Fibroblast of skin of right biceps (primary cell): ENCODE data around the gene RETREG1.

Experiments
- DNase-seq: peaks from one replicate; pipeline ENCODE4 v3.0.0-alpha.2; 2013

RETREG1 gene

GRCh38 chr5:16579142-16579847 is 37.5 kb downstream of the RETREG1 start:
- no peak for DNase-seq

GRCh38 chr5:16578474-16578883 is 38.3 kb downstream of the RETREG1 start:
- peak; percentile 17 for DNase-seq

GRCh38 chr5:16577677-16578076 is 39.1 kb downstream of the RETREG1 start:
- DNase-seq: no peak

GRCh38 chr5:16574789-16575721 is 41.7 kb downstream of the RETREG1 start:
- peak; percentile 87 for DNase-seq

- DNase-seq: no peak
Observed at GRCh38 chr5:16573401-16573800, 43.4 kb downstream of the RETREG1 start.

DNA sequence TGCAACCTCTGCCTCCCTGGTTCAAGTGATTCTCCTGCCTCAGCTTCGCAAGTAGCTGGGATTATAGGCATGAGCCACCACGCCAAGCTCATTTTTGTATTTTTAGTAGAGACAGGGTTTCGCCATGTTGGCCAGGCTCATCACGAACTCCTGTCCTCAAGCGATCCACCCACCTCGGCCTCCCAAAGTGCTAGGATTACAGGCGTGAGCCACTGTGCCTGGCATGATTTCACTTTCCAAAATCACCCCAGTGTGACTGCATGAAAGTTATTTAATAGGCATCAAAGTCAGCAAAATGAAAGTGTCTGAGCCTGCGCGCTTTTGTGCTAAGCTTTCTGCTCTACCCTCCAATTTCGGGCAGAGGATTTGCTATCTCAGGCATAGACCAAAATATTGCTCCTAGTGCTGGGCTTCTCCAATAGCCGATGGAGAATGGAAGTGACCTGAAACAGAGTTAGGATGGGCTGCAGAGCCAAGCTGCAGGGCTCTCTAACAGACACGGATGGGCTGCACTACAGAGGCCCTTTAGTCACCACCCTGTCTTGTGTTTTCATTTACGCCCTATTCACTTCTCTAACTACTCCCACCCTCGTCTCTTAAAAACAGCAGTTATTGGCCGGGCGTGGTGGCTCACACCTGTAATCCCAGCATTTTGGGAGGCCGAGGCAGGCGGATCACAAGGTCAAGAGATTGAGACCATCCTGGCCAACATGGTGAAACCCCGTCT is 44.3 kb downstream of the RETREG1 start:
- DNase-seq: no peak

DNA sequence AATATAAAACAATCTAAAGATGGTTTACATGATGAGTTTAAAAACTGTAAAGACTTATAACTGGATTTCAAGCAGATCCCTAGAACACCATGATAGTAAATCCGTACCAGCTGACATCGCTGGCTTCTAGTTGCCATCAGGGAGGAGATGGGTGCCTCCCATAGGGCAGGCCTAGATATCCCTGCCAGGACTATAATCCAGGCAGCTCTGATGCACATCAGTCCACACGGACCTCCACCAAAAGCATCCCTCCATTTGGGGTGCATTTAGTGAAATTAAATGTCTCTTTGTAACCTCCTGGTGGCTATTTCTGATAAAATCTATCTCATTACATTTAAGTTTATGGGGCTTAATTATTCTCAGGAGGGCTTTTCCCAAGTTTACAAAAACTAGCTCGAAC is 45.8 kb downstream of the RETREG1 start:
- no peak for DNase-seq

- peak; percentile 69 for DNase-seq
Observed at GRCh38 chr5:16570121-16570815, 46.5 kb downstream of the RETREG1 start.

DNA sequence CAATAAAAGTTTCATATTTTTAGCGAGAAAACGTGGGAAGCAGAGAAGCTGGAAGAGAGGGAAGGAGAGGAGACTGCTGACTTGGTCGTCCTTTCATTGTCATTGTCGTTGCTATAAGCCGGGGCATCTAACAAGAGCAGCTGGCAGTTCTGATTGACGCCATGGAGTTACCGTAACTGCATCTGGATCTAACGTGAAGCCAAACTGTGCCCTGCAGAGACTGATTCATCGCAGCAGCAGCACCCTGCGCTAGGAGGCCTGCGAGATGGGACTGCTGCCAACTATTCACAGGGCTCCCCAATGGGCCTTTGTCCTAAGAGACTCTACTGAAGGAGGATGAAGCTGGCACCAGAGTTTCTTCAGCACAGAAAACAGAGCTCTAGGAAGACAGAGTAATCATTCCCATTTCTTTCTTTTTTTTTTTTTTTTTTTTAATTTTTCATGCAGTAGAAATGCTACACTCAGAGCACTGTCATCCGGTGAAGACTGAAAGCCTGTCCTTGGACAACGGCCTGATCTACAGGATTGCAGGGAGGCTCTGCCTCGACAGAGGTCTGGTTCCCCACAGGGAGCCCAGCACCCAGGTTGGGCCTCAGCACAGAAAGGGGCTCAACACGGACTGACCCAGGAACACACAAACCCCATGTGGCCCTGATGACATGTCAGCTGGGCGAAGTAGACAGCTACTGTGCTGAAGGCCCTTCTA is 47.8 kb downstream of the RETREG1 start:
- DNase-seq: no peak

GRCh38 chr5:16567365-16567764 is 49.4 kb downstream of the RETREG1 start:
- no peak for DNase-seq

DNA sequence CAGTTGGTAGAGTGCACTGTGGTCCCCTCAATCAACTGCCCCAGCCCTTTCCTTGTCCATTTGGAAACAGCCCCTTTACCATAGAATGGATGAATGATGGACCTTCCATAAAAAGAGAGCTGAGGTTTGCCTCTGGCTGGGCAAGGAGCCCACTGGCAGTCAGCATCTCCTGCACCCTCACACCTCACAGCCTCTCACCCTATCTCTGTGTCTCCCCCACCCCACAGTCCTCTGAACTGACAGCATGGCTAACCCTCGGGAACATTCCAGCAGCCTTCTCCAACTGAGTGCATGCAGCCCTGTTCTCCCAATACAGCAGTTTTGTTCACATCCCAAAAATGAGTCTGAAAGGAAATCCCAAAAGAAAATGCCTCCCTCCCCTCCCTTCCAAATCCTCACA is 51.7 kb downstream of the RETREG1 start:
- DNase-seq: no peak

DNA sequence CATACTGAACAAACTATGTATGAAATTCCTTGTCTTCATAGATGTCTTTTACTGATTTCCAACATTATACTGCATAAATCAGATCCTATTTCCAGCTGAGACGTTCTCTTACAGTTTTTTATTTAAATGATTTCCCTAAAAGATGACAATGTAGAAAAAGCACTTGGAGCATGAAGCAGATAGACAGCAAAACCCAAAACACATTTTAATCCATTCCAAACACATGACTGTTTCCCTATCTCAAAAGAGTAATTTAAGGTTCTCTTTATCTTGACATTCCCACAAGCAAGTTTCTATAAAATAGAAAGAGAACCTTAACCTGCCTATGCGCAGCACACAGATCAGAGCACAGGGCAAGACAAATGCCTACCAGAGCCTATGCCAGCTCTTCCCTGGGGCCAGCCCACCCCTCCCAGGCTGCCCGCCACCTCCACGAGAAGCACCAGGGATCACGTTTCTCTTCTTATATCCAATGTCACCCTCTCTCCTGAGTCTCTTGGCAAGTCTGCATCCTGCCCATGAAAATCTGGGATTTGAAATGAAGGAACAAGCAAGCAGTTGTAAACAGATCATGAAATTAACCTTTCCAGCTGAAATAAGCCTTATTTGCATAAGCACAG is 52.4 kb downstream of the RETREG1 start:
- no peak for DNase-seq

GRCh38 chr5:16563686-16564085 is 53.1 kb downstream of the RETREG1 start:
- no peak for DNase-seq

GRCh38 chr5:16561660-16562059 is 55.1 kb downstream of the RETREG1 start:
- no peak for DNase-seq

DNA sequence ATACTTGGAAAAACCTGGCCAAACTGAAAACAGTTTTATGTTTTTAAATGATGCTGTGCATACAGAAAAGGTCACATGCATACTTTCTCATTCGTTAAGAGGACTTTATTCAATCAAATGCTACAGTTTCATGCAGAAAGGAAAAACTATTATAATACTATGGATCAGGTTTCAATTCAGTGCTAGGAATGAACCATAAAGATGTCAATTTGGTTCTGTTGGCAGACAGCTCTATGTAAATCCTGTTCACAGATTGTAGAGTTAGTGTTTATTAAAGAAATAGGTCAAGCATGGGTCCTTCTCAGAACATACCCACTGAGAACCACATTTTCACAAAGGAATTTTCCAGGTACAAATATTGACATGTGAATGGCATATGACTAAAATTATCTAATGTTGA is 57.1 kb downstream of the RETREG1 start:
- DNase-seq: no peak

DNA sequence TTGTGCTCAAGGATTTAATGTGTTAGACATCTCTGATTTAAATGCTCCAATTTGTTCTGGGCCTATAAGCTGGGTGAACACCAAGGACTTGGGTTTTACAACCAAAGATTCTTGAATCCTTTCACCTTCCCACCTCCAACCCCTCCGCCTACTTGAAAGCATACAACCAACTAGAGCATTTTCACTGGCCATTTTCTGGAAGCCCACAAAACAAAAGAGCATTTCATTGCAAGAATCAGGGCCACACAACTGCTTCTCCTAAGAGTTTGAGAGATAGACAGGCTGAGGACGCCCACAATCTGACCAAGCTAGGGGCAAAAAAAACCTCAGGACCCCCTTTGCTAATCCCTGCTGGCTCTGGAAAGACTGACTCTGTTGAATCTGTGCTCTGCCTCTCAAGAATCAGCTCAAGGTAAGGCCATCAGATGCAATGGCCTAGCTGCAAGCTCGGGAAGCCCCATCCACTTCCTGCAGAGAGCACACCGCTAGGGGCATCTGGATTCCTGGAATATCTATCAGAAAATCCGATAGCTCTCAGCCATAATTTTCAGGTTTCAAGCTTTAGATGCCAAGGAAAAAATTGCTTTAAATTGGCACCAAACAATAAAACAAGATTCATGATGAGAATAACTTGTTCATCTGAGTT is 57.7 kb downstream of the RETREG1 start:
- DNase-seq: no peak

GRCh38 chr5:16557477-16557876 is 59.3 kb downstream of the RETREG1 start:
- no peak for DNase-seq

GRCh38 chr5:16554110-16554509 is 62.7 kb downstream of the RETREG1 start:
- no peak for DNase-seq

- DNase-seq: peak; percentile 65
Observed at GRCh38 chr5:16552666-16553343, 64.0 kb downstream of the RETREG1 start.

DNA sequence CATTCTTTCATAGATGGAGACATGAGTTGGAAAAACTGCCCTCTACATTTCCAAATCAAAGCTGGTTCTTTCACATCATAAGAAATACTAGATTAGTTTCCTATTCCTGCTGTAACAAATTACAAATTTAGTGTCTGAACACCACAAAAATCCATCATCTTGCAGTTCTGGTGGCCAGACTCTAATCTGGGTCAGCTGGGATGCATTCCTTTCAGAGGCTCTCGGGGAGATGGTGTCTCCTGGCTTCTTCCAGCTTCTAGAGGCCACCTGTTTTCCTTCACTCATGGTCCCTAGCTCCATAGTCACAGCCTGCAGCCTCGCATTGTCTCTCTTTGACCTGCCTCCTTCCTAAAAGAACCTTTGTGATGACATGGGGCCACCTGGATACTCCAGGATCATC is 65.2 kb downstream of the RETREG1 start:
- no peak for DNase-seq
